ENCODE results near the gene DDX24.

GRCh38 chr14:94051115-94051514 is 29.9 kb downstream of the DDX24 start:
- peak; percentile 33 to 50 (median 42) for TF ChIP-seq CTCF (IDR thresholded peaks at IDR 0.05)
- no peak for TF ChIP-seq POLR2A (IDR thresholded peaks at IDR 0.05)
- TF ChIP-seq POLR2AphosphoS5 (IDR thresholded peaks at IDR 0.05): no peak
- no peak for TF ChIP-seq EP300 (IDR thresholded peaks at IDR 0.05; ENCODE audit: low read depth)

All from transverse colon (tissue), 4 donors.